GM19035 (cell line): ENCODE results near the gene CATSPERE.
"Not testable (repeated sequence)": the region's sequence is repeated elsewhere in the genome, so short reads cannot be mapped to it uniquely, and the experiment has no call there.

Experiments used
- ATAC-seq: cut with Tn5 transposase; IDR thresholded peaks from one replicate; pipeline ENCODE4 v1.9.1; 2021; ENCODE audit not compliant: unreplicated experiment

CATSPERE gene

GRCh38 chr1:244536316-244536715 is 75.2 kb downstream of the CATSPERE start:
- ATAC-seq: no peak

- ATAC-seq: no peak
These were observed 84.4 kb downstream of the CATSPERE start for GRCh38 chr1:244545511-244545910.

GRCh38 chr1:244548558-244549115 is 87.6 kb downstream of the CATSPERE start:
- ATAC-seq: no peak

- no peak for ATAC-seq
These were observed 91.3 kb downstream of the CATSPERE start for GRCh38 chr1:244552336-244552735.

GRCh38 chr1:244556263-244556662 is 95.2 kb downstream of the CATSPERE start:
- ATAC-seq: no peak

GRCh38 chr1:244557565-244557964 is 96.5 kb downstream of the CATSPERE start:
- ATAC-seq: no peak

- no peak for ATAC-seq
These were observed 98.5 kb downstream of the CATSPERE start for GRCh38 chr1:244559561-244559960.

GRCh38 chr1:244562877-244563276 is 101.8 kb downstream of the CATSPERE start:
- not testable (repeated sequence) for ATAC-seq

- ATAC-seq: no peak
These were observed 112.7 kb downstream of the CATSPERE start for GRCh38 chr1:244573768-244574167.

- no peak for ATAC-seq
These were observed 115.3 kb downstream of the CATSPERE start for GRCh38 chr1:244576259-244576892.

GRCh38 chr1:244578205-244578604 is 117.1 kb downstream of the CATSPERE start:
- ATAC-seq: not testable (repeated sequence)

GRCh38 chr1:244583358-244583982 is 122.4 kb downstream of the CATSPERE start:
- ATAC-seq: no peak

GRCh38 chr1:244585867-244586266 is 124.8 kb downstream of the CATSPERE start:
- ATAC-seq: no peak

GRCh38 chr1:244590670-244591069 is 129.6 kb downstream of the CATSPERE start:
- ATAC-seq: no peak

GRCh38 chr1:244598611-244599010 is 137.5 kb downstream of the CATSPERE start:
- no peak for ATAC-seq

GRCh38 chr1:244599937-244600350 is 138.9 kb downstream of the CATSPERE start:
- peak; percentile 95 for ATAC-seq

GRCh38 chr1:244601336-244601735 is 140.3 kb downstream of the CATSPERE start:
- ATAC-seq: no peak

GRCh38 chr1:244603498-244603897 is 142.4 kb downstream of the CATSPERE start:
- ATAC-seq: no peak

GRCh38 chr1:244605835-244606370 is 144.8 kb downstream of the CATSPERE start:
- ATAC-seq: no peak

- ATAC-seq: no peak
These were observed 153.2 kb downstream of the CATSPERE start for GRCh38 chr1:244614113-244614836.

GRCh38 chr1:244614879-244615278 is 153.8 kb downstream of the CATSPERE start:
- no peak for ATAC-seq
